Astrocyte (in vitro differentiated cells and primary cell): Measurements from ENCODE around the gene STRADB.

Experiments used
- EZH2 ChIP-seq: IDR thresholded peaks from 2 replicates; pipeline ENCODE4 v1.6.1; 2012; ENCODE audit warnings: mild to moderate bottlenecking, low read length, inconsistent platforms; ENCODE audit not compliant: insufficient read depth
- TF ChIP-seq, protein P1 (sequence below): IDR thresholded peaks from 2 replicates; pipeline ENCODE4 v1.5.1; 2011; ENCODE audit warnings: low read depth, mild to moderate bottlenecking, inconsistent platforms, low read length, moderate library complexity; ENCODE audit not compliant: insufficient read depth

DNA sequence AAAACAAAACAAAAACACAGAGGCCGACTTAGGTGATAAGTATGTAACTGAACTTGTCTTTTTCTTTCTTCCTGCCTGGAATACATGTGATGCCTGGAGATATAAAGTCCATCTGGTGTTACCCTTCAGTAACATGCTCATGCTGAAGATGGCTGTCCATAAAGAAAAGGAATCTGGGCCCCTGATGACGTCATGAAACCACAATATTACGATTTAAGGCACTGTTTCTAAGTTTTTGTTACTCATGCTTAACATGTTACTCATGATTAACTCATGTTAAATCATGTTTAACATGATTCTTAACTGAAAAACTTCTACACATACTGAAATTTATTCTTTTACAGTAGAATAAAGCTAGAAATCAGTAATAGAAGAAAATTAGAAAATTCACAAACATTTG is 49.0 kb downstream of the STRADB start:
- TF ChIP-seq, protein P1, sequence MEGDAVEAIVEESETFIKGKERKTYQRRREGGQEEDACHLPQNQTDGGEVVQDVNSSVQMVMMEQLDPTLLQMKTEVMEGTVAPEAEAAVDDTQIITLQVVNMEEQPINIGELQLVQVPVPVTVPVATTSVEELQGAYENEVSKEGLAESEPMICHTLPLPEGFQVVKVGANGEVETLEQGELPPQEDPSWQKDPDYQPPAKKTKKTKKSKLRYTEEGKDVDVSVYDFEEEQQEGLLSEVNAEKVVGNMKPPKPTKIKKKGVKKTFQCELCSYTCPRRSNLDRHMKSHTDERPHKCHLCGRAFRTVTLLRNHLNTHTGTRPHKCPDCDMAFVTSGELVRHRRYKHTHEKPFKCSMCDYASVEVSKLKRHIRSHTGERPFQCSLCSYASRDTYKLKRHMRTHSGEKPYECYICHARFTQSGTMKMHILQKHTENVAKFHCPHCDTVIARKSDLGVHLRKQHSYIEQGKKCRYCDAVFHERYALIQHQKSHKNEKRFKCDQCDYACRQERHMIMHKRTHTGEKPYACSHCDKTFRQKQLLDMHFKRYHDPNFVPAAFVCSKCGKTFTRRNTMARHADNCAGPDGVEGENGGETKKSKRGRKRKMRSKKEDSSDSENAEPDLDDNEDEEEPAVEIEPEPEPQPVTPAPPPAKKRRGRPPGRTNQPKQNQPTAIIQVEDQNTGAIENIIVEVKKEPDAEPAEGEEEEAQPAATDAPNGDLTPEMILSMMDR: no peak
- no peak for TF ChIP-seq EZH2
